Measurements from ENCODE around the gene MED12L. TPM values are rescaled to one million over a fixed set of nuclear protein-coding genes. Genes with fewer than 3 reads are reported as not detected.

MED12L gene
- total RNA-seq, 1 experiment from 2014 or later, result 6.4 TPM

- no peak overlapping the region for H3K9ac ChIP-seq (ENCODE audit: low read length)
- RAD21 ChIA-PET (ENCODE audit: low non-redundant PET in 1 of 2, low total read pairs in 2 of 2, uncharacterized antibody in 2 of 2, unreplicated experiment in 2 of 2), result no interaction called here
- no TSS peak for BruUV-seq (replicated peaks)
Observed at GRCh38 chr3:151198849-151199248, 113.4 kb downstream of the MED12L start.

More at GRCh38 chr3:151198849-151199248, 113.4 kb downstream of the MED12L start:
- no peak for TF ChIP-seq TCF7L2 (IDR thresholded peaks at IDR 0.05; ENCODE audit: borderline replicate concordance, extremely low read depth, insufficient read depth, insufficient read length)
- TF ChIP-seq SP1 (IDR thresholded peaks at IDR 0.05; ENCODE audit: low read depth), result no peak
- no peak for TF ChIP-seq ZNF274 (IDR thresholded peaks at IDR 0.05; ENCODE audit: low read depth, low read length)
- TF ChIP-seq SIN3A (IDR thresholded peaks at IDR 0.05; ENCODE audit: low read depth), result no peak
- TF ChIP-seq ATF3 (IDR thresholded peaks at IDR 0.05), result no peak
- no peak for TF ChIP-seq CTCF (IDR thresholded peaks at IDR 0.05 in 2 of 3, conservative IDR thresholded peaks at IDR 0.05 in 1 of 3; ENCODE audit: borderline replicate concordance in 1 of 3, insufficient read depth in 1 of 3, low read depth in 2 of 3, low read length in 2 of 3)
- TF ChIP-seq SRF (IDR thresholded peaks at IDR 0.05; ENCODE audit: low read depth), result no peak
- no peak for TF ChIP-seq RAD21 (IDR thresholded peaks at IDR 0.05; ENCODE audit: low read depth)
- TF ChIP-seq ZFX (IDR thresholded peaks at IDR 0.05), result no peak
- no peak for TF ChIP-seq POLR2A (IDR thresholded peaks at IDR 0.05; ENCODE audit: borderline replicate concordance, extremely low read depth, insufficient read depth, insufficient read length)
- TF ChIP-seq REST (IDR thresholded peaks at IDR 0.05; ENCODE audit: low read depth), result no peak
- TF ChIP-seq EZH2 (IDR thresholded peaks at IDR 0.05), result no peak
- TF ChIP-seq ZBTB33 (IDR thresholded peaks at IDR 0.05; ENCODE audit: extremely low read depth, insufficient replicate concordance, low read length), result no peak
- no peak for TF ChIP-seq EGR1 (IDR thresholded peaks at IDR 0.05; ENCODE audit: low read depth)
- TF ChIP-seq FOSL1 (IDR thresholded peaks at IDR 0.05; ENCODE audit: low read depth), result no peak
- TF ChIP-seq MAX (IDR thresholded peaks at IDR 0.05), result no peak
- Histone ChIP-seq H4K20me1 (ENCODE audit: insufficient read depth) (no peaks in the 10 kb centered on the region), H3K79me2 (ENCODE audit: insufficient read depth, low read length) (no peaks in the 10 kb centered on the region), H3K36me3 (ENCODE audit: control insufficient read depth in 1 of 2, insufficient read depth in 2 of 2, low read length in 2 of 2) (no peaks in the 10 kb centered on the region), H3K9me2 (ENCODE audit: insufficient read depth) (0 out of 2 replicates have a peak, but pooled peaks cover 3% of the 10 kb centered on the region), H2AFZ (ENCODE audit: low read depth, low read length, poor library complexity, severe bottlenecking) (no peak overlapping the region), H3K27ac (ENCODE audit: low read depth, low read length) (no peak overlapping the region), H3K9me3 (ENCODE audit: control insufficient read depth in 1 of 2, insufficient read depth in 1 of 2, low read depth in 1 of 2, low read length in 2 of 2) (no peaks in the 10 kb centered on the region), H3K4me3 (replicated peaks in 1 of 2; ENCODE audit: low read depth in 1 of 2, low read length in 2 of 2) (no peak overlapping the region), H3K4me2 (ENCODE audit: low read length) (no peak overlapping the region), H3K4me1 (ENCODE audit: control insufficient read depth in 1 of 2, insufficient read depth in 2 of 2, low read length in 2 of 2) (no peaks in the 10 kb centered on the region), H3K27me3 (ENCODE audit: insufficient read depth, low read length) (no peaks in the 10 kb centered on the region)
- intact Hi-C loops (cut with micrococcal nuclease), result no loop called here
- ATAC-seq (no peak), DNase-seq (ENCODE audit: low read depth, low spot score) (no peak)
- ChIA-PET CTCF (interaction anchor here (1.1 kb wide), 1 partner anchor 42 kb away, joined by 3 read pairs; no protein-coding TSS in a partner anchor), POLR2A (no interaction called here)
